Liver (tissue), 9 donors: Measurements from ENCODE around the gene CACNG3. TPM values are rescaled to one million over a fixed set of nuclear protein-coding genes. Genes with fewer than 3 reads are reported as not detected.

ENCODE experiments used
- DNase-seq: peaks from one replicate; pipeline ENCODE4 v3.0.0-alpha.2; 2017; ENCODE audit warnings: low spot score
- H3K27ac ChIP-seq, 2 donors: one replicate each; pipeline ENCODE4 v1.7.0; 2013; ENCODE audit warnings: inconsistent platforms in 2 of 2, low read length in 2 of 2, control low read depth in 1 of 2, low read depth in 1 of 2, mild to moderate bottlenecking in 1 of 2
- H3K27me3 ChIP-seq, 4 donors: one replicate each; pipeline versions ENCODE4 v1.6.1 to v1.7.0; 2013; ENCODE audit warnings: low read length in 3 of 4, inconsistent platforms in 1 of 4, mild to moderate bottlenecking in 1 of 4, moderate library complexity in 1 of 4; ENCODE audit not compliant: control insufficient read depth in 4 of 4, insufficient read depth in 4 of 4
- H3K36me3 ChIP-seq, 4 donors: one replicate each; pipeline versions ENCODE4 v1.6.1 to v1.7.0; 2013; ENCODE audit warnings: low read length in 3 of 4, mild to moderate bottlenecking in 3 of 4, low read depth in 1 of 4, moderate library complexity in 1 of 4; ENCODE audit not compliant: control insufficient read depth in 4 of 4, insufficient read depth in 3 of 4
- H3K4me1 ChIP-seq, 4 donors: one replicate each; pipeline versions ENCODE4 v1.6.1 to v1.7.0; 2013; ENCODE audit warnings: low read length in 3 of 4, mild to moderate bottlenecking in 3 of 4, moderate library complexity in 1 of 4; ENCODE audit not compliant: control insufficient read depth in 4 of 4, insufficient read depth in 4 of 4
- H3K4me3 ChIP-seq, 3 donors: one replicate each; pipeline versions ENCODE4 v1.6.1 to v1.7.0; 2013; ENCODE audit warnings: low read length in 3 of 3, control low read depth in 1 of 3, low read depth in 1 of 3, mild to moderate bottlenecking in 1 of 3
- H3K9ac ChIP-seq, 2 donors: one replicate each; pipeline ENCODE4 v1.7.0; 2013; ENCODE audit warnings: low read length in 2 of 2, mild to moderate bottlenecking in 2 of 2, moderate library complexity in 2 of 2, control low read depth in 1 of 2, low read depth in 1 of 2
- H3K9me3 ChIP-seq, 4 donors: one replicate each; pipeline versions ENCODE4 v1.6.1 to v1.7.0; 2013; ENCODE audit warnings: low read length in 3 of 4; ENCODE audit not compliant: control insufficient read depth in 4 of 4
- CTCF ChIP-seq: fragments of 150-350 bp; IDR thresholded peaks from 2 replicates; pipeline ENCODE4 v1.5.1; 2017; ENCODE audit warnings: improper control_type of control experiment, low read depth, low read length; ENCODE audit not compliant: missing input control
- HNF4G ChIP-seq: IDR thresholded peaks from 2 replicates; pipeline ENCODE4 v1.6.1; 2016; ENCODE audit warnings: antibody characterized with exemption
- JUND ChIP-seq, 2 donors: IDR thresholded peaks; 2 replicates each; pipeline ENCODE4 v1.6.1; 2016; ENCODE audit warnings: antibody characterized with exemption in 2 of 2
- MAX ChIP-seq: IDR thresholded peaks from 2 replicates; pipeline ENCODE4 v1.6.1; 2016; ENCODE audit warnings: antibody characterized with exemption
- NR2F2 ChIP-seq: IDR thresholded peaks from 2 replicates; pipeline ENCODE4 v1.6.1; 2016; ENCODE audit warnings: antibody characterized with exemption
- RAD21 ChIP-seq, 2 donors: IDR thresholded peaks; 2 replicates each; pipeline ENCODE4 v1.6.1; 2016; ENCODE audit warnings: antibody characterized with exemption in 2 of 2, mild to moderate bottlenecking in 2 of 2
- REST ChIP-seq: IDR thresholded peaks from 2 replicates; pipeline ENCODE4 v1.6.1; 2016; ENCODE audit warnings: antibody characterized with exemption, mild to moderate bottlenecking
- SP1 ChIP-seq: IDR thresholded peaks from 2 replicates; pipeline ENCODE4 v1.6.1; 2018; ENCODE audit warnings: antibody characterized with exemption, mild to moderate bottlenecking
- TAF1 ChIP-seq: conservative IDR thresholded peaks from 2 replicates; pipeline ENCODE4 v1.6.1; 2016; ENCODE audit warnings: antibody characterized with exemption, mild to moderate bottlenecking
- YY1 ChIP-seq: IDR thresholded peaks from 2 replicates; pipeline ENCODE4 v1.6.1; 2016; ENCODE audit warnings: antibody characterized with exemption, mild to moderate bottlenecking
- ZBTB33 ChIP-seq: IDR thresholded peaks from 2 replicates; pipeline ENCODE4 v1.6.1; 2016; ENCODE audit warnings: antibody characterized with exemption
- WGBS: extraction: QIAGEN DNeasy Blood & Tissue Kit; methylation state at CpG from one replicate; pipeline ENCODE4 v1.1.7; 2013; 5-methylcytosine and 5-hydroxymethylcytosine counted together
- polyA plus RNA-seq, 2 donors: library from polyadenylated mRNA; stranded (reverse) in 1 of 2; unstranded in 1 of 2; fragments of 200-250 nt in 1 of 2; fragments of >200 nt in 1 of 2; fragmentation: Nextera tagmentation in 1 of 2; extraction: Ambion mirVana in 1 of 2; gene quantifications; one replicate each; pipeline versions ENCODE4 v1.2.1 to v1.2.3, GENCODE V29; 2013 to 2015
- total RNA-seq, 2 donors: library from RNA; depleted of rRNA; stranded (reverse); fragments of >200 nt; gene quantifications; one replicate each; pipeline ENCODE4 v1.2.3, GENCODE V29; 2014
- donor health status: healthy.
- donor health status: healthy.
- donor health status: healthy.
- donor health status: healthy.
- donor health status: healthy.

CACNG3 gene
- total and polyA plus RNA-seq, 4 donors, result not detected

- DNase-seq, result no peak
- Histone ChIP-seq H3K9ac (no peak overlapping the region), H3K4me3 (no peak overlapping the region), H3K36me3 (no peaks in the 10 kb centered on the region), H3K27ac (no peak overlapping the region), H3K4me1 (no peaks in the 10 kb centered on the region), H3K9me3 (no peaks in the 10 kb centered on the region), H3K27me3 (peaks cover 0 to 9% (median 0%) of the 10 kb centered on the region in 4 donors)
- WGBS, result 69% methylated on average over 5 of the region's 5 CpGs
- no peak for TF ChIP-seq JUND (IDR thresholded peaks at IDR 0.05)
- no peak for TF ChIP-seq ZBTB33
These were observed 97.5 kb downstream of the CACNG3 start for GRCh38 chr16:24353622-24354021.

- WGBS, result 71% methylated on average over 7 of the region's 7 CpGs
- Histone ChIP-seq H3K27me3 (peaks cover 0 to 9% (median 0%) of the 10 kb centered on the region in 4 donors), H3K9ac (no peak overlapping the region), H3K36me3 (no peaks in the 10 kb centered on the region), H3K4me1 (no peaks in the 10 kb centered on the region), H3K9me3 (no peaks in the 10 kb centered on the region), H3K27ac (no peak overlapping the region), H3K4me3 (no peak overlapping the region)
- DNase-seq, result no peak
- TF ChIP-seq YY1, result no peak
- TF ChIP-seq NR2F2, result no peak
These were observed 101.4 kb downstream of the CACNG3 start for GRCh38 chr16:24357511-24357910.

GRCh38 chr16:24358117-24358516, 102.0 kb downstream of the CACNG3 start:
- no peak overlapping the region for H3K27ac ChIP-seq
- H3K9me3 ChIP-seq, result no peaks in the 10 kb centered on the region
- H3K4me3 ChIP-seq, result no peak overlapping the region
- 65% methylated on average over 5 of the region's 5 CpGs for WGBS
- no peaks in the 10 kb centered on the region for H3K36me3 ChIP-seq
- peaks cover 0 to 9% (median 0%) of the 10 kb centered on the region in 4 donors for H3K27me3 ChIP-seq
- no peaks in the 10 kb centered on the region for H3K4me1 ChIP-seq
- no peak overlapping the region for H3K9ac ChIP-seq
- TF ChIP-seq MAX (no peak), TAF1 (no peak), RAD21 (IDR thresholded peaks at IDR 0.05) (no peak), SP1 (no peak), REST (no peak), ZBTB33 (no peak), HNF4G (no peak), YY1 (no peak), CTCF (no peak)
- no peak for DNase-seq
